NCI-H146 (cell line): ENCODE results near the gene PRKCH.

Source experiments
- DNase-seq: peaks from one replicate; lab custom pipeline; 2025; lab: John Stamatoyannopoulos, UW

The PRKCH gene

DNA sequence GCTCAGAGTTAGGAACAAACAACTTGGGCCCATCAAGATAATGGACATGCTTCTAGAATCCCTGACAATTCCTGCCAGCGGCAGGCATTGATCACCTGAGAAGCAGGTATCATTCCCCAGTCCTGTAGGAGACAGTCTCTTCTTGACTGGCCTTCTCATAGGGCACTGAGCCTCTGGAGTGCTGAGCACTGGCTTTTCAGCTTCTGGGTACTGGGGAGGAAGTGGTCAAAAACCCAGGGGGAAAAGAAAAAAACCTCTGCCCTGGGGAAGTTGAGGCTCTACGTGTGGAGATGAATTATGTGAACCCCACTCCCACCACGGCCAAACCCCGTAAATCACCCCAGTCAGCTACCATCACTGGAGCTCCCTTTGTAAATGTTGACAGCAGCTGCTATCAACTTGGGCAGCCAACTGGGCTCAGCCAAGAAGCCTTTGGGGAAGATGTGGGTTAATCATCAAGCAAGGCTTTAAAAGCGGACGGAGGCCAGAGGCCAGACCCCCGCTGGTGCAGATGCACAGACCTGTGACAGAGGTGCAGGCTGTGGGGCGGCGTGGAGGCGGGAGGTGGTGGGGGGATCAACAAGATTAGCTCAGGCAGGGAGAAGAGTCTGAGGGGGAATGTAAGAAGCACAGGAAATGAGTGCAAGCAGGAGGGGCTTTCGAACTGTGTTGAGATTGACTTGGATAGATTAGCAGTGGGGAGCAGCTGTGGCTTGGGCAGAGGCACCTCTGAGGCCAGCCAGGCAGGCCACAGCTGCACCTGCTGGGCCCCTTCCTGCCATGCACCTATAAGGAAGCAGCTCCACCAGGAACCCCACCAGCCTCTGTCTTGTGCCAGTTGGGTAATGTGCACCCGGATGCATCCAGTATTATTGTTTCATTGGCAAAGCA, 268.6 kb downstream of the PRKCH start:
- DNase-seq: peak; percentile 14

DNA sequence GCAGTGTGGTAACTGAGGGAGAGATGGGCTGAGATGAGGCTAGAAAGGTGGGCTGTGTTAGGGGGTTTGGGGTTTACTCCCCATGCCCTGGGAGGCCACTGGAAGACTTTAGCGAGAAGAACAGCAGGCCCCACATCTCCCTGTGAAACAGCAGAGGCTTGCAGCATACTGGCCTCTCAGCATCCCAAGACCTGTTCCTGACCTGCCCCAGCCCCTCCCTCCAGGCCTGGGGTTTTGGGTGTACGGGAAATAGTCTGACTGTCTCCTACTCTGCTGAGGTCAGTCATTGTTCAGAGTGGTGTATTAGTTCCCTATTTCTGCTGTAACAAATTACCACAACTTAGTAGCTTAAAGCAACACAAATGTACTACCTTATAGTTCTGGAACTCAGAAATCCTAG, 270.5 kb downstream of the PRKCH start:
- DNase-seq: no peak

DNA sequence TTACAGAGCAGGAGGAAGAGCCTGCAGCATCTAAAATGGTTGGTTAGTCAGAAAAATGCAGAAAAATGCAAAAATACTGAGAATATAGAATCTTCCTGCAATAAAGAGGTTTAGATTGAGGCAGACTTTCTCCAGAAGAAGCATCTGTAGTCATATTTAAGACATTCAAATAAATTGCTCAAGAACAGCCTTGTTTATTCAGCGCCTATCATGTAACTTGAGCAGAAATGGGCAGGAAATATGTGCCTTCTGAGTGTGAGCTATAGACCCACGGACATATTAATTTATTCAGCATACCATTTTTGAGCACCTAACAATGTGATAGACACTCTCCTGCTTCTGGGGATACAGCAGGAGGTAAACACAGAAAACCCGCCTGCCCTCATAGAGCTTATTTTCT, 272.0 kb downstream of the PRKCH start:
- DNase-seq: no peak

DNA sequence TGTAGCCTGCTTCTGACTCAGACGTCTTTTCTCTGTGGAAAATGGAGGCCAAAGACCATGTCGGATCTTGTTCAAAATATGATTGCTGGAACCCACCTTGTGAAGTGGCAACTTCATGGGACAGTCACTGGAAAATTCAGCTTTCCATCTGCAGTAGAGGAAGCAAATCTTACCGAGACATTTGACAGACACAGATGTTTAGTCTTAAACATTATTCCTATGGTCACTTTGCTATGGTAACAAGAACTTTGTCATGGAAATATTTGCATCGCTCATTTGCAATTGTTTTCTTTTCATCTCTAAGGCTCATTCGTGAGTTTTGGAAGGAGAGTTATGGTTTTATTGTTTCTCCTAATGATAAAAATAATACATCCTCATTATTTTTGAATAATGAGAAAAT, 275.6 kb downstream of the PRKCH start:
- no peak for DNase-seq

DNA sequence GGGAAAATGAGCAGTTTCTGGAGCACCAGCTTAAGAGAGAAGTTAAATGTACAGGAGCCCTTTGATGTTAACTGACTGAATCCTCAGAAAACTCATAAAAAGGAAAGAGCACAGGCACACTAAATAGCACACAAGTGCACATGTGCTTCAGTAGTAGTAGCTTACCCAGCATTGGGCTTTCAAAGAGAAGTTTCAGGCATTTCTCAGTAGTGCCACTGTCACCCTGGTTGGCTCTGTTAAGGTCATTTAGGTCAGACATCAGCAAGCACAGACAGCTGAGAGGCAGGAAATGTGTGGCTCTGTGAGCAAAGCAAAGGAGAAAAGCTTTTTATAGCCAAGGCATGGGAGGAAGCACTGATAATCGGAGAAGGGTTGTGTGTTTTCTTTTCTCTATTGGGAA, 277.6 kb downstream of the PRKCH start:
- DNase-seq: no peak

DNA sequence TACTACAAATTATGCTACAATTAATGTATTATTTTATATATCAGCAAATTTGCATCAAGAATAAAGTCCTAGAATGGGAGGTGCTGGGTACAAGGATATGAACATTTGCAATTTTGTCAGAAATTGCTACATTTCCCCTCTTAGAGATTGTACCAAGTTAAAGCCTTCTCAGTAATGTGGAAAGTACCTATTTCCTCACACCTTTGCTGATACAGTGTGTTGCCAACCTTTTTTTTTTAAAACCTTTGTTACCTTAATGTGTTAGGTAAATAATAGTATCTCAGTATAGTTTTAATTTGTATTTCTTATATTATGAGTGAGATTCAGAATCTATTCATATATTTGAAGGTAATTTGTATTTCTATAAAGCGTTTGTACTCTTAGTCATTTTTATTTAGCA, 278.6 kb downstream of the PRKCH start:
- no peak for DNase-seq
